Measurements from ENCODE around the gene ASB15. TPM values are rescaled to one million over a fixed set of nuclear protein-coding genes. Genes with fewer than 3 reads are reported as not detected.
"Not testable (repeated sequence)": the region's sequence is repeated elsewhere in the genome, so short reads cannot be mapped to it uniquely, and the experiment has no call there.

ASB15 gene
- polyA plus RNA-seq (2013): 0.01 TPM

DNA sequence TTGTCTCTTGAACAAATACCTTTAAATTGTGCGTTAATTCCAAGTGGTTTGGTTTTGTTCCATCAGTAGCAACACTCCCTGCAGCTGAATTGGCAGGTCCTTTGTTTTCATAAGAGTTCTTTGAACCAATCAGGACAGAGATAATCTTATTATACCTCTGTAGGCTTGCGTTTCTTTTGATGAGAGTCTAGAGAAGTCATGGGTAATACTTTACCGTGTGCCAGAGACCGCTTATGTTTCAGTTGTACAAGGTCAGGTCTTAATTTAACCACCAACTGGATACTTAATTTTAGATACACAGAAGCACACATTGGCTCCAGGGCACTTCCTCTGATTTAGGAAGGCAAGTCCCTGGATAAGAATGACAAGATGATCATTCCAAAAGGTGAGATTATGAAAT is at the start of gene ASB15:
ASB15 (plus strand) TSS at position 292 of the 400 bp plus-strand sequence. CDS start 12,682 bp downstream, outside the sequence.
- H3K27me3 ChIP-seq (replicated peaks in 2 of 5; ENCODE audit: control insufficient read depth in 4 of 5, insufficient read depth in 5 of 5, low read length in 4 of 5): peaks cover 0 to 7% (median 0%) of the 10 kb centered on the region in 5 experiments
- H3K27ac ChIP-seq (ENCODE audit: insufficient read depth in 1 of 2, low read depth in 1 of 2, low read length in 2 of 2, poor library complexity in 1 of 2, severe bottlenecking in 2 of 2): no peak within 1 kb of the TSS
- H3K4me1 ChIP-seq (ENCODE audit: control extremely low read depth in 1 of 4, control insufficient read depth in 4 of 4, insufficient read depth in 4 of 4, low read length in 3 of 4): no peaks in the 10 kb centered on the region
- no peaks in the 10 kb centered on the region for H3K36me3 ChIP-seq (ENCODE audit: control insufficient read depth in 4 of 4, insufficient read depth in 4 of 4, low read length in 3 of 4)
- DNase-seq: no peak
- ChIA-PET POLR2A (no interaction called here), CTCF (no interaction called here)
- H3K4me3 ChIP-seq (ENCODE audit: control insufficient read depth in 1 of 7, extremely low read depth in 1 of 7, insufficient read depth in 4 of 7, low read depth in 2 of 7, low read length in 6 of 7): no peak within 1 kb of the TSS
- WGBS (ENCODE audit: insufficient coverage): 100% methylated on average over 3 of the region's 4 CpGs
- no peaks in the 10 kb centered on the region for H3K9me3 ChIP-seq (ENCODE audit: control extremely low read depth in 1 of 5, control insufficient read depth in 4 of 5, insufficient read depth in 2 of 5, low read depth in 1 of 5, low read length in 4 of 5)

DNA sequence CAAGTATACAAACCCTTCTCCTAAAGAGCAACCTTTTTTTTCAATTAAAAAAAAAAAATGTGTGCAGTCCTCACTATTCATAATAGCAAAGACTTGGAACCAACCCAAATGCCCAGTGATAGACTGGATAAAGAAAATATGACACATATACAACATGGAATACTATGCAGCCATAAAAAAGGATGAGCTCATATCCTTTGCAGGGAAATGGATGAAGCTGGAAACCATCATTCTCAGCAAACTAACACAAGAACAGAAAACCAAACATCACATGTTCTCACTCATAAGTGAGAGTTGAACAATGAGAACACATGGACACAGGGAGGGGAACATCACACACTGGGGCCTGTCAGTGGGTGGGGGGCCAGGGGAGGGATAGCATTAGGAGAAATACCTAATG is 49.5 kb upstream of the ASB15 start:
- POLR2A ChIA-PET: not testable (repeated sequence)
- CTCF ChIA-PET: interaction anchor here (1.4 to 2.3 kb wide), 2 partner anchors 13 to 57 kb away, joined by 5 to 10 read pairs; no protein-coding TSS in a partner anchor

DNA sequence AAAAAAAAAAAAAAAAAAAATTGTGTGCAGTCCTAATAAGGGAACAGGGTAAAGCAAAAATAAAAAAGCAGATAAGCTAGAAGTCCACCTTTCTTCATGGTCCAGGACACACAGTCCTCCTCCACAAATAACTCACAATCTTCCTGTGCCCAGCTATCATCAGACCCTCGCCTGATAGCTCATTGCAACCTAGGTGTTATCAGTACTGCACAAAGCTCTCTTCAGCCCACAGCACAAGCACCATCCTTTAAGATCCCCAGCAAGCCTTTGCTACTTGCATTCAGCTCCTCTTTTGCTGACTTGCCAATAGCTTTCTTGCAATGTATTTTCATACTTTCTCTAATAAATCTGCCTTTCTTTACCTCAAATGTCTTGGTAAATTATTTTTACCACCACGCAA is 49.0 kb upstream of the ASB15 start:
- H3K9me3 ChIP-seq (ENCODE audit: control extremely low read depth in 1 of 5, control insufficient read depth in 4 of 5, insufficient read depth in 2 of 5, low read depth in 1 of 5, low read length in 4 of 5): no peaks in the 10 kb centered on the region
- no peak overlapping the region for H3K4me3 ChIP-seq (ENCODE audit: control insufficient read depth in 1 of 7, extremely low read depth in 1 of 7, insufficient read depth in 4 of 7, low read depth in 2 of 7, low read length in 6 of 7)
- H3K27ac ChIP-seq (ENCODE audit: insufficient read depth in 1 of 2, low read depth in 1 of 2, low read length in 2 of 2, poor library complexity in 1 of 2, severe bottlenecking in 2 of 2): no peak overlapping the region
- peaks cover 8 to 35% (median 18%) of the 10 kb centered on the region in 4 experiments for H3K36me3 ChIP-seq (ENCODE audit: control insufficient read depth in 4 of 4, insufficient read depth in 4 of 4, low read length in 3 of 4)
- 100% methylated on average over 2 of the region's 2 CpGs for WGBS (ENCODE audit: insufficient coverage)
- POLR2A ChIA-PET: no interaction called here
- no peaks in the 10 kb centered on the region for H3K27me3 ChIP-seq (replicated peaks in 2 of 5; ENCODE audit: control insufficient read depth in 4 of 5, insufficient read depth in 5 of 5, low read length in 4 of 5)
- CTCF ChIA-PET: interaction anchor here (0.6 to 2.3 kb wide), 3 partner anchors 12 to 58 kb away, joined by 4 to 10 read pairs (median 5); no protein-coding TSS in a partner anchor
- DNase-seq: no peak
- H3K4me1 ChIP-seq (ENCODE audit: control extremely low read depth in 1 of 4, control insufficient read depth in 4 of 4, insufficient read depth in 4 of 4, low read length in 3 of 4): peaks cover 5 to 18% (median 11%) of the 10 kb centered on the region in 4 experiments

More for the DNA sequence above, 49.5 kb upstream of the ASB15 start:
- H3K4me3 ChIP-seq (ENCODE audit: control insufficient read depth in 1 of 7, extremely low read depth in 1 of 7, insufficient read depth in 4 of 7, low read depth in 2 of 7, low read length in 6 of 7); DNase-seq; H3K27me3 ChIP-seq (replicated peaks in 2 of 5; ENCODE audit: control insufficient read depth in 4 of 5, insufficient read depth in 5 of 5, low read length in 4 of 5); H3K27ac ChIP-seq (ENCODE audit: insufficient read depth in 1 of 2, low read depth in 1 of 2, low read length in 2 of 2, poor library complexity in 1 of 2, severe bottlenecking in 2 of 2); H3K9me3 ChIP-seq (ENCODE audit: control extremely low read depth in 1 of 5, control insufficient read depth in 4 of 5, insufficient read depth in 2 of 5, low read depth in 1 of 5, low read length in 4 of 5): not testable (repeated sequence)
- H3K4me1 ChIP-seq (ENCODE audit: control extremely low read depth in 1 of 4, control insufficient read depth in 4 of 4, insufficient read depth in 4 of 4, low read length in 3 of 4): peaks cover 5 to 16% (median 10%) of the 10 kb centered on the region in 4 experiments
- peaks cover 8 to 38% (median 18%) of the 10 kb centered on the region in 4 experiments for H3K36me3 ChIP-seq (ENCODE audit: control insufficient read depth in 4 of 4, insufficient read depth in 4 of 4, low read length in 3 of 4)

DNA sequence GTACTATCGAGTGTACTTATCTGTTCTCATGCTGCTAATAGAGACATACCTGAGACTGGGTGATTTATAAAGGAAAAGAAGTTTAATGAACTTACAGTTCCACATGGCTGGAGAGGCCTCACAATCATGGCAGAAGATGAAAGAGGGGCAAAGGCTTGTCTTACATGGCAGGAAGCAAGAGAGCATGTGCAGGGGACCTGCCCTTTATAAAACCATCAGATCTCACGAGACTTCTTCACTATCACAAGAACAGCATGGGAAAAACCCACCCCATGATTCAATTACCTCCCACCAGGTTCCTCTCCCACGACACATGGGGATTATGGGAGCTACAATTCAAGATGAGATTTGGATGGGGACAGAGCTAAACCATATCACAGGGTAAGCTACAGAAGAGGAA is 48.5 kb upstream of the ASB15 start:
- Histone ChIP-seq H3K4me3 (ENCODE audit: control insufficient read depth in 1 of 7, extremely low read depth in 1 of 7, insufficient read depth in 4 of 7, low read depth in 2 of 7, low read length in 6 of 7) (no peak overlapping the region), H3K27ac (ENCODE audit: insufficient read depth in 1 of 2, low read depth in 1 of 2, low read length in 2 of 2, poor library complexity in 1 of 2, severe bottlenecking in 2 of 2) (no peak overlapping the region), H3K4me1 (ENCODE audit: control extremely low read depth in 1 of 4, control insufficient read depth in 4 of 4, insufficient read depth in 4 of 4, low read length in 3 of 4) (peaks cover 5 to 18% (median 11%) of the 10 kb centered on the region in 4 experiments), H3K27me3 (replicated peaks in 2 of 5; ENCODE audit: control insufficient read depth in 4 of 5, insufficient read depth in 5 of 5, low read length in 4 of 5) (no peaks in the 10 kb centered on the region), H3K9me3 (ENCODE audit: control extremely low read depth in 1 of 5, control insufficient read depth in 4 of 5, insufficient read depth in 2 of 5, low read depth in 1 of 5, low read length in 4 of 5) (no peaks in the 10 kb centered on the region), H3K36me3 (ENCODE audit: control insufficient read depth in 4 of 4, insufficient read depth in 4 of 4, low read length in 3 of 4) (peaks cover 8 to 32% (median 18%) of the 10 kb centered on the region in 4 experiments)
- WGBS (ENCODE audit: insufficient coverage): no CpG with 5 or more reads among the region's 3 CpGs
- CTCF ChIA-PET: interaction anchor here (0.6 to 2.3 kb wide), 3 partner anchors 13 to 58 kb away, joined by 4 to 10 read pairs (median 5); no protein-coding TSS in a partner anchor
- DNase-seq: no peak
- POLR2A ChIA-PET: no interaction called here

DNA sequence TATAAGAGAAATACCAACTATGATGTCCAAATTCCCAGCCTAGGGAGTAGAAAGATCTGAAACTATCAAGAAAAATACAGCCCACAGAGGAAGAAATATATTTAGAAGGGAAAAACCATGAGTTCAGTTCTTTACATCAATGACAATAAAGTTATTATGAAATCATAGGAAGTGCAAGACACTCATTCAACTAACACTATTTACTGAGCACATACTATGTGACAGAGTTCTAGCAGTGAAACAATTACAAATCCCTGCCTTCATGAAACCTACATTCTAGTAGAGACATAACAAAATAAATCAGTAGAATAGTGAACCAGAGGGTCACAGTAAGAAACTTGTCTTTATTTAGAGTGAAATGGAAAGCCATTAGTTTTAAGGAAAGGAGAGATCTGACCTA is 46.1 kb upstream of the ASB15 start:
- no peak overlapping the region for H3K27ac ChIP-seq (ENCODE audit: insufficient read depth in 1 of 2, low read depth in 1 of 2, low read length in 2 of 2, poor library complexity in 1 of 2, severe bottlenecking in 2 of 2)
- ChIA-PET POLR2A (no interaction called here), CTCF (interaction anchor here (1.2 kb wide), 1 partner anchor 12 kb away, joined by 3 read pairs; no protein-coding TSS in a partner anchor)
- no peaks in the 10 kb centered on the region for H3K9me3 ChIP-seq (ENCODE audit: control extremely low read depth in 1 of 5, control insufficient read depth in 4 of 5, insufficient read depth in 2 of 5, low read depth in 1 of 5, low read length in 4 of 5)
- DNase-seq: no peak
- H3K4me3 ChIP-seq (ENCODE audit: control insufficient read depth in 1 of 7, extremely low read depth in 1 of 7, insufficient read depth in 4 of 7, low read depth in 2 of 7, low read length in 6 of 7): no peak overlapping the region
- H3K4me1 ChIP-seq (ENCODE audit: control extremely low read depth in 1 of 4, control insufficient read depth in 4 of 4, insufficient read depth in 4 of 4, low read length in 3 of 4): peaks cover 5 to 18% (median 11%) of the 10 kb centered on the region in 4 experiments
- peaks cover 0 to 1% (median 0%) of the 10 kb centered on the region in 5 experiments for H3K27me3 ChIP-seq (replicated peaks in 2 of 5; ENCODE audit: control insufficient read depth in 4 of 5, insufficient read depth in 5 of 5, low read length in 4 of 5)
- H3K36me3 ChIP-seq (ENCODE audit: control insufficient read depth in 4 of 4, insufficient read depth in 4 of 4, low read length in 3 of 4): peaks cover 5 to 16% (median 12%) of the 10 kb centered on the region in 4 experiments

DNA sequence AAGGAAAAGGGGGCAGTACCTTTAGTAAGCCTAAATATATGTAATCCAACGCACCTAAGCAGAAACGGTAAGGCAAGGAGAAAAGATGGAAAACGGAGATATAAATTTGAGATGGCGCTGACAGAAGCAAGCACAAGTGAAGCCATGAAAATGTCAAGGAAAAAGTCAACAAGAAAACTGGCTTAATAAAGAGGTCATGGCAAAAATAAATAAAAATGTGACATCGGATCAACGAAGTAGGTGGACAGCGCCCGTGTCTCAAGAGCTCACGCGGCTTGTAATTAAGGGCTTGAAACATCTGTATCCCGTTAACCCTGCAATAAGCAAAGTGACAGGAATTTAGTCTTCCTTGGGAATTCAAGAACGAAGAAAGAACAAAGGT is 44.6 kb upstream of the ASB15 start:
- WGBS (ENCODE audit: insufficient coverage): 5% methylated on average over 12 of the region's 12 CpGs

More for the DNA sequence above, 44.6 kb upstream of the ASB15 start:
- no peak for DNase-seq
- peaks cover 5 to 18% (median 11%) of the 10 kb centered on the region in 4 experiments for H3K4me1 ChIP-seq (ENCODE audit: control extremely low read depth in 1 of 4, control insufficient read depth in 4 of 4, insufficient read depth in 4 of 4, low read length in 3 of 4)
- H3K36me3 ChIP-seq (ENCODE audit: control insufficient read depth in 4 of 4, insufficient read depth in 4 of 4, low read length in 3 of 4): peaks cover 2 to 16% (median 11%) of the 10 kb centered on the region in 4 experiments
- peak overlapping the region; percentile 89 to 100 (median 98) for H3K4me3 ChIP-seq (ENCODE audit: control insufficient read depth in 1 of 7, extremely low read depth in 1 of 7, insufficient read depth in 4 of 7, low read depth in 2 of 7, low read length in 6 of 7)
- CTCF ChIA-PET: interaction anchor here (1.1 to 1.9 kb wide), 2 partner anchors 22 to 192 kb away, joined by 4 read pairs; partner anchors contain the start of gene IQUB
- no peaks in the 10 kb centered on the region for H3K9me3 ChIP-seq (ENCODE audit: control extremely low read depth in 1 of 5, control insufficient read depth in 4 of 5, insufficient read depth in 2 of 5, low read depth in 1 of 5, low read length in 4 of 5)
- peaks cover 0 to 3% (median 2%) of the 10 kb centered on the region in 5 experiments for H3K27me3 ChIP-seq (replicated peaks in 2 of 5; ENCODE audit: control insufficient read depth in 4 of 5, insufficient read depth in 5 of 5, low read length in 4 of 5)
- H3K27ac ChIP-seq (ENCODE audit: insufficient read depth in 1 of 2, low read depth in 1 of 2, low read length in 2 of 2, poor library complexity in 1 of 2, severe bottlenecking in 2 of 2): peak overlapping the region; percentile 97 to 99
- POLR2A ChIA-PET: no interaction called here
